ENCODE results near the gene PADI2.
A peak's percentile ranks its signal among the peaks of the same experiment; 100 is the strongest.

The PADI2 gene

DNA sequence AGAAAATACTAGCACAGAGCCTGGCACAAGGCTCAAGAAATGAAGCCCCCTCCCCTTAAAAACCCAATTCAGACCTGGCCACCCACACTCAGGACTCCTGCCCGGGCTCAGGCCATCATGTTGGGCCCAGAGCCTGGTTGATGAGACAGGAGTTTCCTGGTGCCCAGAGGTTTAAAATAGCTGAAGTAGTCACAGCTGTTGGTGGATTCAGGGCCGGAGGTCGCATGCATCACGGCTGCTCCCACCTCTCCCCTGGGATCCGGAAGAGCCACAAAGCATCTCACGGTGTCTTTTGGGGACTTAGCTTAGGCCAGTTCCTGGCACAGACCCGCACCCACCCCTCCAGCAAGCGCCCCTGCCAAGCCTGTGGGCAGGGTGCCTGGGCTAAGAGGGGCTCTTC lies 2.6 kb upstream of the PADI2 start:
- no peak overlapping the region for H3K4ac ChIP-seq (ENCODE audit: low read length)
- no peaks in the 10 kb centered on the region for H3K79me1 ChIP-seq (ENCODE audit: low read depth, low read length)
- no peak overlapping the region for H3K9ac ChIP-seq (ENCODE audit: low read depth, low read length, poor library complexity)
- no peak overlapping the region for H4K8ac ChIP-seq (ENCODE audit: low read depth, low read length)
- peaks cover 2 to 10% of the 10 kb centered on the region in 2 donors for H3K4me1 ChIP-seq (ENCODE audit: control insufficient read depth in 2 of 2, insufficient read depth in 1 of 2, low read depth in 1 of 2, low read length in 2 of 2)
- H3K14ac ChIP-seq (ENCODE audit: low read length) = peak overlapping the region; percentile 73
- no peak overlapping the region for H3K23ac ChIP-seq (ENCODE audit: low read depth, low read length, poor library complexity)
- H2AFZ ChIP-seq (ENCODE audit: low read length) = no peak overlapping the region
- no peak overlapping the region for H2BK15ac ChIP-seq (ENCODE audit: low read length)
- no peak overlapping the region for H2AK5ac ChIP-seq (ENCODE audit: low read depth, low read length)
- H3K18ac ChIP-seq (ENCODE audit: low read length) = peak overlapping the region; percentile 61
- H3K9me3 ChIP-seq (replicated peaks in 1 of 2; ENCODE audit: control insufficient read depth in 2 of 2, insufficient read depth in 1 of 2, low read depth in 1 of 2, low read length in 2 of 2) = no peaks in the 10 kb centered on the region
- H4K91ac ChIP-seq (ENCODE audit: low read depth, low read length, poor library complexity) = no peak overlapping the region
- no peak overlapping the region for H3K27ac ChIP-seq (replicated peaks; ENCODE audit: low read length)
- peaks cover 3 to 60% (median 24%) of the 10 kb centered on the region in 3 experiments for H3K27me3 ChIP-seq (ENCODE audit: control insufficient read depth in 3 of 3, insufficient read depth in 3 of 3, low read depth in 1 of 3, low read length in 3 of 3)
- H2BK120ac ChIP-seq (ENCODE audit: low read depth, low read length) = no peak overlapping the region
- no CpG with 5 or more reads among the region's 8 CpGs for WGBS, 2 donors (ENCODE audit: extremely low coverage in 2 of 2, insufficient read length in 2 of 2, insufficient replicate concordance in 1 of 2)
- no peak overlapping the region for H3K4me2 ChIP-seq (ENCODE audit: insufficient read depth, low read length, poor library complexity, severe bottlenecking)
- no peak overlapping the region for H2BK5ac ChIP-seq (ENCODE audit: low read length)
- no peak for DNase-seq (ENCODE audit: low spot score)
- H2BK12ac ChIP-seq (ENCODE audit: low read length) = no peak overlapping the region
- no peak overlapping the region for H3K4me3 ChIP-seq (ENCODE audit: low read length in 2 of 2)
- no peaks in the 10 kb centered on the region for H3K36me3 ChIP-seq (replicated peaks in 1 of 2; ENCODE audit: control insufficient read depth in 2 of 2, insufficient read depth in 2 of 2, low read length in 2 of 2)

GRCh38 chr1:17120962-17121837 lies 1.9 kb upstream of the PADI2 start:
- no peak overlapping the region for H3K4me2 ChIP-seq (ENCODE audit: insufficient read depth, low read length, poor library complexity, severe bottlenecking)
- no peak overlapping the region for H4K91ac ChIP-seq (ENCODE audit: low read depth, low read length, poor library complexity)
- no peak overlapping the region for H3K4ac ChIP-seq (ENCODE audit: low read length)
- H2BK120ac ChIP-seq (ENCODE audit: low read depth, low read length) = no peak overlapping the region
- peaks cover 2 to 10% of the 10 kb centered on the region in 2 donors for H3K4me1 ChIP-seq (ENCODE audit: control insufficient read depth in 2 of 2, insufficient read depth in 1 of 2, low read depth in 1 of 2, low read length in 2 of 2)
- no peak overlapping the region for H2BK5ac ChIP-seq (ENCODE audit: low read length)
- no peaks in the 10 kb centered on the region for H3K79me1 ChIP-seq (ENCODE audit: low read depth, low read length)
- H3K9ac ChIP-seq (ENCODE audit: low read depth, low read length, poor library complexity) = no peak overlapping the region
- H3K27me3 ChIP-seq (ENCODE audit: control insufficient read depth in 3 of 3, insufficient read depth in 3 of 3, low read depth in 1 of 3, low read length in 3 of 3) = peaks cover 3 to 67% (median 29%) of the 10 kb centered on the region in 3 experiments
- no peak overlapping the region for H2BK15ac ChIP-seq (ENCODE audit: low read length)
- no peak overlapping the region for H3K14ac ChIP-seq (ENCODE audit: low read length)
- DNase-seq (ENCODE audit: low spot score) = no peak
- no peak overlapping the region for H3K27ac ChIP-seq (replicated peaks; ENCODE audit: low read length)
- peak overlapping the region; percentile 32 for H3K18ac ChIP-seq (ENCODE audit: low read length)
- H4K8ac ChIP-seq (ENCODE audit: low read depth, low read length) = no peak overlapping the region
- H3K36me3 ChIP-seq (replicated peaks in 1 of 2; ENCODE audit: control insufficient read depth in 2 of 2, insufficient read depth in 2 of 2, low read length in 2 of 2) = no peaks in the 10 kb centered on the region
- no peaks in the 10 kb centered on the region for H3K9me3 ChIP-seq (replicated peaks in 1 of 2; ENCODE audit: control insufficient read depth in 2 of 2, insufficient read depth in 1 of 2, low read depth in 1 of 2, low read length in 2 of 2)
- WGBS, 2 donors (ENCODE audit: extremely low coverage in 2 of 2, insufficient read length in 2 of 2, insufficient replicate concordance in 1 of 2) = no CpG with 5 or more reads among the region's 23 CpGs
- no peak overlapping the region for H2BK12ac ChIP-seq (ENCODE audit: low read length)
- no peak overlapping the region for H3K23ac ChIP-seq (ENCODE audit: low read depth, low read length, poor library complexity)
- H2AFZ ChIP-seq (ENCODE audit: low read length) = no peak overlapping the region
- no peak overlapping the region for H2AK5ac ChIP-seq (ENCODE audit: low read depth, low read length)
- no peak overlapping the region for H3K4me3 ChIP-seq (ENCODE audit: low read length in 2 of 2)

DNA sequence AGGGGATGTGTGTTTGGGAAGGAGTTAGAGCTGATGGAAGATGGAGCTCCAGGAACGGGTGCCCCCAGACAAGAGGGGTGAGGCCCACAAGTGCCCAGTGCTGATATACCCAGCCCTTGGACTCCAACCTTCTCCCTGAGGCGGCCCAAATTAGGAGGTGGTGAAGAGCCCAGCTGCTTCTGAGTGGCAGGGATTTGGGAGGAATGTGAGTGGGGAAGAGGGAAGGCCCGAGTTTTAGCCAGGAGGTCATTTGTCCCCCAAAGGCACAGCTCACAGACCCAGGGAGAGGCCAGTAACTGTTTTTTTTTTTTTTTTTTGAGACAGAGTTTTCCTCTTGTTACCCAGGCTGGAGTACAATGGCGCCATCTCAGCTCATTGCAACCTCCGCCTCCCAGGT lies 1.2 kb upstream of the PADI2 start:
- H3K14ac ChIP-seq (ENCODE audit: low read length) = peak overlapping the region; percentile 11
- H2AK5ac ChIP-seq (ENCODE audit: low read depth, low read length) = peak overlapping the region; percentile 65
- H3K36me3 ChIP-seq (replicated peaks in 1 of 2; ENCODE audit: control insufficient read depth in 2 of 2, insufficient read depth in 2 of 2, low read length in 2 of 2) = no peaks in the 10 kb centered on the region
- H3K4me2 ChIP-seq (ENCODE audit: insufficient read depth, low read length, poor library complexity, severe bottlenecking) = no peak overlapping the region
- no peaks in the 10 kb centered on the region for H3K79me1 ChIP-seq (ENCODE audit: low read depth, low read length)
- H3K9ac ChIP-seq (ENCODE audit: low read depth, low read length, poor library complexity) = no peak overlapping the region
- no peak overlapping the region for H4K8ac ChIP-seq (ENCODE audit: low read depth, low read length)
- no CpG with 5 or more reads among the region's 5 CpGs for WGBS, 2 donors (ENCODE audit: extremely low coverage in 2 of 2, insufficient read length in 2 of 2, insufficient replicate concordance in 1 of 2)
- peaks cover 3 to 74% (median 31%) of the 10 kb centered on the region in 3 experiments for H3K27me3 ChIP-seq (ENCODE audit: control insufficient read depth in 3 of 3, insufficient read depth in 3 of 3, low read depth in 1 of 3, low read length in 3 of 3)
- H3K4ac ChIP-seq (ENCODE audit: low read length) = no peak overlapping the region
- H4K91ac ChIP-seq (ENCODE audit: low read depth, low read length, poor library complexity) = no peak overlapping the region
- H3K18ac ChIP-seq (ENCODE audit: low read length) = no peak overlapping the region
- DNase-seq (ENCODE audit: low spot score) = no peak
- no peak overlapping the region for H3K27ac ChIP-seq (replicated peaks; ENCODE audit: low read length)
- H3K23ac ChIP-seq (ENCODE audit: low read depth, low read length, poor library complexity) = no peak overlapping the region
- H3K9me3 ChIP-seq (replicated peaks in 1 of 2; ENCODE audit: control insufficient read depth in 2 of 2, insufficient read depth in 1 of 2, low read depth in 1 of 2, low read length in 2 of 2) = no peaks in the 10 kb centered on the region
- H2BK15ac ChIP-seq (ENCODE audit: low read length) = peak overlapping the region; percentile 8
- H3K4me1 ChIP-seq (ENCODE audit: control insufficient read depth in 2 of 2, insufficient read depth in 1 of 2, low read depth in 1 of 2, low read length in 2 of 2) = peaks cover 0 to 10% of the 10 kb centered on the region in 2 donors
- H2BK12ac ChIP-seq (ENCODE audit: low read length) = no peak overlapping the region
- H3K4me3 ChIP-seq (ENCODE audit: low read length in 2 of 2) = no peak overlapping the region
- no peak overlapping the region for H2BK120ac ChIP-seq (ENCODE audit: low read depth, low read length)
- no peak overlapping the region for H2BK5ac ChIP-seq (ENCODE audit: low read length)
- H2AFZ ChIP-seq (ENCODE audit: low read length) = no peak overlapping the region

GRCh38 chr1:17119773-17120480 lies 676 bp upstream of the PADI2 start:
- peak overlapping the region in 1 of 2 donors; percentile 73 for H3K4me3 ChIP-seq (ENCODE audit: low read length in 2 of 2)
- H2AK5ac ChIP-seq (ENCODE audit: low read depth, low read length) = peak overlapping the region; percentile 65
- DNase-seq (ENCODE audit: low spot score) = no peak
- H3K14ac ChIP-seq (ENCODE audit: low read length) = peak overlapping the region; percentile 11
- no peak overlapping the region for H3K9ac ChIP-seq (ENCODE audit: low read depth, low read length, poor library complexity)
- H4K91ac ChIP-seq (ENCODE audit: low read depth, low read length, poor library complexity) = no peak overlapping the region
- no CpG with 5 or more reads among the region's 20 CpGs for WGBS, 2 donors (ENCODE audit: extremely low coverage in 2 of 2, insufficient read length in 2 of 2, insufficient replicate concordance in 1 of 2)
- no peak overlapping the region for H2BK5ac ChIP-seq (ENCODE audit: low read length)
- no peaks in the 10 kb centered on the region for H3K36me3 ChIP-seq (replicated peaks in 1 of 2; ENCODE audit: control insufficient read depth in 2 of 2, insufficient read depth in 2 of 2, low read length in 2 of 2)
- peak overlapping the region; percentile 8 for H2BK15ac ChIP-seq (ENCODE audit: low read length)
- no peak overlapping the region for H3K27ac ChIP-seq (replicated peaks; ENCODE audit: low read length)
- peak overlapping the region; percentile 20 for H4K8ac ChIP-seq (ENCODE audit: low read depth, low read length)
- H3K4me1 ChIP-seq (ENCODE audit: control insufficient read depth in 2 of 2, insufficient read depth in 1 of 2, low read depth in 1 of 2, low read length in 2 of 2) = peaks cover 0 to 10% of the 10 kb centered on the region in 2 donors
- no peaks in the 10 kb centered on the region for H3K79me1 ChIP-seq (ENCODE audit: low read depth, low read length)
- no peak overlapping the region for H3K4ac ChIP-seq (ENCODE audit: low read length)
- H3K4me2 ChIP-seq (ENCODE audit: insufficient read depth, low read length, poor library complexity, severe bottlenecking) = peak overlapping the region; percentile 56
- peaks cover 3 to 80% (median 31%) of the 10 kb centered on the region in 3 experiments for H3K27me3 ChIP-seq (ENCODE audit: control insufficient read depth in 3 of 3, insufficient read depth in 3 of 3, low read depth in 1 of 3, low read length in 3 of 3)
- H2AFZ ChIP-seq (ENCODE audit: low read length) = peak overlapping the region; percentile 85
- H2BK12ac ChIP-seq (ENCODE audit: low read length) = no peak overlapping the region
- H2BK120ac ChIP-seq (ENCODE audit: low read depth, low read length) = no peak overlapping the region
- H3K9me3 ChIP-seq (replicated peaks in 1 of 2; ENCODE audit: control insufficient read depth in 2 of 2, insufficient read depth in 1 of 2, low read depth in 1 of 2, low read length in 2 of 2) = no peaks in the 10 kb centered on the region
- H3K18ac ChIP-seq (ENCODE audit: low read length) = peak overlapping the region; percentile 36
- no peak overlapping the region for H3K23ac ChIP-seq (ENCODE audit: low read depth, low read length, poor library complexity)
